ENCODE results near the gene IGFN1. TPM values are rescaled to one million over a fixed set of nuclear protein-coding genes. Genes with fewer than 3 reads are reported as not detected.

IGFN1 gene
- total and polyA plus RNA-seq, 2 of the 4 experiments (the other 2 are of a cell fraction) = 0.05 TPM; not detected in 1

GRCh38 chr1:201267481-201268229 is 77.0 kb downstream of the IGFN1 start:
- no peak overlapping the region; the same call in 1 of the 2 replicates for H4K5ac ChIP-seq (ENCODE audit: low read depth, low read length)
- peaks cover 16% of the 10 kb centered on the region for H3K9me1 ChIP-seq (ENCODE audit: insufficient read depth, low read length)
- no peaks in the 10 kb centered on the region; the same call in 1 of the 2 replicates for H3K27me3 ChIP-seq (ENCODE audit: control insufficient read depth, insufficient read depth, low read length)
- H3K56ac ChIP-seq (ENCODE audit: extremely low read depth, insufficient read depth, low read length) = no peak overlapping the region
- POLR2A ChIA-PET (ENCODE audit: unreplicated experiment) = no interaction called here
- H3K23ac ChIP-seq (ENCODE audit: low read depth, low read length) = peak overlapping the region; percentile 26; the same call in 1 of the 2 replicates
- peak overlapping the region; percentile 18; the same call in 1 of the 2 replicates for H3K18ac ChIP-seq (ENCODE audit: low read depth, low read length)
- no peak overlapping the region for H3K4me2 ChIP-seq (ENCODE audit: low read depth, low read length)
- peak; percentile 26; the same call in 1 of the 2 replicates for TF ChIP-seq MAFK (IDR thresholded peaks at IDR 0.05; ENCODE audit: low read depth, low read length)
- no peak for TF ChIP-seq SMC3 (IDR thresholded peaks at IDR 0.05; ENCODE audit: low read depth, low read length)
- TF ChIP-seq POLR2A (IDR thresholded peaks at IDR 0.05; ENCODE audit: low read depth, low read length) = no peak; the same call in 1 of the 2 replicates
- peak; percentile 78 for TF ChIP-seq NFE2L2 (IDR thresholded peaks at IDR 0.05; ENCODE audit: low read depth, low read length)
- TF ChIP-seq MAZ (IDR thresholded peaks at IDR 0.05; ENCODE audit: borderline replicate concordance, low read depth, low read length) = no peak
- TF ChIP-seq CTCF (conservative IDR thresholded peaks at IDR 0.05; ENCODE audit: low read depth, low read length) = no peak
- no peak for TF ChIP-seq ELK1 (IDR thresholded peaks at IDR 0.05; ENCODE audit: borderline replicate concordance, low read depth, low read length)
- TF ChIP-seq FOS (IDR thresholded peaks at IDR 0.05; ENCODE audit: low read depth, low read length) = peak; percentile 18; the same call in 1 of the 2 replicates
- dilution Hi-C loops (cut with HindIII; ENCODE audit: low sequenced_read_pairs, unreplicated experiment) = no loop called here
- peak overlapping the region; percentile 91 for H2BK5ac ChIP-seq (ENCODE audit: low read depth, low read length, poor library complexity, severe bottlenecking)
- peak overlapping the region; percentile 71 for H2AK9ac ChIP-seq (replicated peaks; ENCODE audit: low read depth, low read length, poor library complexity)
- peak overlapping the region; percentile 84 for H2AK5ac ChIP-seq (ENCODE audit: low read depth, low read length)
- H3K36me3 ChIP-seq (ENCODE audit: control insufficient read depth, insufficient read depth, low read length) = no peaks in the 10 kb centered on the region
- H3K4me3 ChIP-seq (ENCODE audit: insufficient read depth, low read depth, low read length) = no peak overlapping the region
- DNase-seq (peak; percentile 85), ATAC-seq (ENCODE audit: low read depth) (peak; percentile 40; the same call in 1 of the 2 replicates)
- H2AFZ ChIP-seq (replicated peaks; ENCODE audit: low read length, poor library complexity) = peak overlapping the region; percentile 37
- CTCF ChIA-PET = no interaction called here
- H3K9ac ChIP-seq (ENCODE audit: low read depth, low read length) = no peak overlapping the region
- H3K79me1 ChIP-seq (ENCODE audit: low read depth in 1 of 2, low read length in 2 of 2) = no peaks in the 10 kb centered on the region
- H2BK15ac ChIP-seq (ENCODE audit: low read depth, low read length) = peak overlapping the region; percentile 58
- H2BK20ac ChIP-seq (ENCODE audit: low read depth, low read length) = peak overlapping the region; percentile 90
- H4K91ac ChIP-seq (ENCODE audit: insufficient read depth, low read depth, low read length) = peak overlapping the region; percentile 76
- no peaks in the 10 kb centered on the region for H3K9me3 ChIP-seq (ENCODE audit: control insufficient read depth, insufficient read depth, low read length)
- H4K20me1 ChIP-seq (ENCODE audit: insufficient read depth, low read length) = no peaks in the 10 kb centered on the region
- H2BK120ac ChIP-seq (ENCODE audit: low read depth, low read length) = peak overlapping the region; percentile 82
- in situ Hi-C loops (cut with MboI; ENCODE audit: low sequenced_read_pairs) = no loop called here
- H3K27ac ChIP-seq (ENCODE audit: insufficient read depth, low read length) = no peak overlapping the region; the same call in 1 of the 2 replicates
- WGBS, 2 experiments (ENCODE audit: extremely low coverage in 2 of 2, insufficient read length in 1 of 2) = 76% methylated on average over 7 of the region's 14 CpGs; no CpG with 5 or more reads in 1 of the 2 experiments
- peak overlapping the region; percentile 49; the same call in 1 of the 2 replicates for H3K14ac ChIP-seq (replicated peaks; ENCODE audit: low read depth, low read length)
- BruUV-seq (replicated peaks) = no TSS peak
- intact Hi-C loops (cut with micrococcal nuclease) = loop anchor here (10.0 kb wide), 1 partner anchor 1167 kb away; no protein-coding TSS in a partner anchor
- H4K8ac ChIP-seq (ENCODE audit: low read depth in 2 of 2, low read length in 2 of 2) = peak overlapping the region; percentile 12 to 67; a peak in 3 of 4 replicates
- peak overlapping the region; percentile 82 for H3K4ac ChIP-seq (ENCODE audit: low read depth, low read length)
- H3K4me1 ChIP-seq (ENCODE audit: control insufficient read depth, insufficient read depth, low read length) = peaks cover 12% of the 10 kb centered on the region
